HCT116 (cell line): Measurements from ENCODE around the gene EHF. TPM values are rescaled to one million over a fixed set of nuclear protein-coding genes. Genes with fewer than 3 reads are reported as not detected.

Experiments used
- ATAC-seq: fragments of 200-7000 bp; cut with Tn5 transposase; 2 replicates; pipeline ENCODE4 v1.9.1; 2020; ENCODE audit warnings: mild to moderate bottlenecking, moderate library complexity
- BruUV-seq: library from RNA; stranded (reverse); fragments of 400-500 nt; replicated peaks from 2 replicates; lab custom pipeline; 2021; lab: Mats Ljungman, UMichigan
- CTCF ChIA-PET: fragments of 300-600 bp; sonication (Branson Sonifier 250); formaldehyde crosslinking; loops from one replicate; lab custom pipeline; 2021; ENCODE audit warnings: antibody characterized with exemption; lab: Charles Lee
- POLR2A ChIA-PET: fragments of 300-600, 350-600 bp; sonication (Branson Sonifier 250); formaldehyde crosslinking; loops from one replicate; lab custom pipeline; 2021; ENCODE audit warnings: antibody characterized with exemption; lab: Charles Lee
- RAD21 ChIA-PET, 2 experiments: fragments of 300-600 bp; sonication (Branson Sonifier 250); formaldehyde crosslinking; loops; one replicate each; lab custom pipeline; 2023; ENCODE audit warnings: low total read pairs in 2 of 2; ENCODE audit not compliant: uncharacterized antibody in 2 of 2, unreplicated experiment in 2 of 2, low non-redundant PET in 1 of 2; lab: Charles Lee
- DNase-seq: peaks from one replicate; pipeline ENCODE4 v3.0.0-alpha.2; 2010; ENCODE audit warnings: low read depth, low spot score
- H2AFZ ChIP-seq: fragments of 200-600 bp; shearing (Covaris generic), sonication (generic); 2 replicates; pipeline ENCODE4 v1.6.1; 2017; ENCODE audit warnings: low read depth, mixed run types, mixed read lengths, antibody characterized with exemption, low read length; ENCODE audit not compliant: poor library complexity, severe bottlenecking
- H3K27ac ChIP-seq: 2 replicates; pipeline ENCODE4 v1.5.1; 2012; ENCODE audit warnings: low read depth, low read length
- H3K27me3 ChIP-seq: fragments of 200-600 bp; sonication (generic); 2 replicates; pipeline ENCODE4 v1.6.1; 2016; ENCODE audit warnings: mixed run types, low read length, mixed read lengths; ENCODE audit not compliant: insufficient read depth
- H3K36me3 ChIP-seq, 2 experiments: fragments of 200-500 bp in 1 of 2; fragments of 200-600 bp in 1 of 2; sonication (Bioruptor generic) in 1 of 2; sonication (generic) in 1 of 2; 2 replicates each; pipeline versions ENCODE4 v1.5.1 to v1.6.1; 2014 to 2016; ENCODE audit warnings: low read length in 2 of 2, inconsistent platforms in 1 of 2, mixed read lengths in 1 of 2, mixed run types in 1 of 2; ENCODE audit not compliant: insufficient read depth in 2 of 2, control insufficient read depth in 1 of 2
- H3K4me1 ChIP-seq, 2 experiments: fragments of 200-600 bp in 1 of 2; sonication (generic) in 1 of 2; 2 replicates each; pipeline versions ENCODE4 v1.5.1 to v1.6.1; 2012 to 2017; ENCODE audit warnings: low read length in 2 of 2, inconsistent platforms in 1 of 2, mild to moderate bottlenecking in 1 of 2, mixed read lengths in 1 of 2, mixed run types in 1 of 2, moderate library complexity in 1 of 2; ENCODE audit not compliant: insufficient read depth in 2 of 2, control insufficient read depth in 1 of 2
- H3K4me2 ChIP-seq: fragments of 200-600 bp; sonication (generic); 2 replicates; pipeline ENCODE4 v1.6.1; 2017; ENCODE audit warnings: mixed run types, low read length, mixed read lengths
- H3K4me3 ChIP-seq, 2 experiments: fragments of 200-600 bp in 1 of 2; sonication (generic) in 1 of 2; replicated peaks in 1 of 2; 2 replicates each; pipeline ENCODE4 v1.5.1; 2011 to 2016; ENCODE audit warnings: low read length in 2 of 2, control low read depth in 1 of 2, low read depth in 1 of 2, mild to moderate bottlenecking in 1 of 2, mixed read lengths in 1 of 2, mixed run types in 1 of 2
- H3K79me2 ChIP-seq: fragments of 200-600 bp; sonication (generic); 2 replicates; pipeline ENCODE4 v1.6.1; 2017; ENCODE audit warnings: mild to moderate bottlenecking, mixed run types, low read length, moderate library complexity, mixed read lengths; ENCODE audit not compliant: insufficient read depth
- H3K9ac ChIP-seq: fragments of 200-600 bp; sonication (generic); 2 replicates; pipeline ENCODE4 v1.6.1; 2016; ENCODE audit warnings: low read length, mixed read lengths
- H3K9me2 ChIP-seq: fragments of 200-600 bp; sonication (generic), shearing (Covaris generic); 2 replicates; pipeline ENCODE4 v1.6.1; 2017; ENCODE audit warnings: mixed run types, mild to moderate bottlenecking, moderate library complexity; ENCODE audit not compliant: insufficient read depth
- H3K9me3 ChIP-seq, 2 experiments: fragments of 200-500 bp in 1 of 2; fragments of 200-600 bp in 1 of 2; sonication (Bioruptor generic) in 1 of 2; sonication (generic) in 1 of 2; 2 replicates each; pipeline ENCODE4 v1.6.1; 2014 to 2017; ENCODE audit warnings: low read length in 2 of 2, mixed read lengths in 2 of 2, inconsistent platforms in 1 of 2, low read depth in 1 of 2, mild to moderate bottlenecking in 1 of 2, mixed run types in 1 of 2, moderate library complexity in 1 of 2; ENCODE audit not compliant: control insufficient read depth in 1 of 2, insufficient read depth in 1 of 2
- H4K20me1 ChIP-seq: fragments of 200-600 bp; sonication (generic), shearing (Covaris generic); 2 replicates; pipeline ENCODE4 v1.6.1; 2017; ENCODE audit warnings: mixed run types, mild to moderate bottlenecking, moderate library complexity; ENCODE audit not compliant: insufficient read depth
- ATF3 ChIP-seq: IDR thresholded peaks from 2 replicates; pipeline ENCODE4 v1.6.1; 2012
- CEBPB ChIP-seq: IDR thresholded peaks from 2 replicates; pipeline ENCODE4 v1.6.1; 2012; ENCODE audit warnings: low read depth
- ELF1 ChIP-seq: IDR thresholded peaks from 2 replicates; pipeline ENCODE4 v1.6.1; 2012; ENCODE audit warnings: low read depth, borderline replicate concordance
- EZH2phosphoT487 ChIP-seq: fragments of 200-600 bp; IDR thresholded peaks from 2 replicates; pipeline ENCODE4 v1.6.1; 2018; ENCODE audit warnings: antibody characterized with exemption, borderline replicate concordance
- MAX ChIP-seq: IDR thresholded peaks from 2 replicates; pipeline ENCODE4 v1.6.1; 2012
- POLR2AphosphoS5 ChIP-seq: IDR thresholded peaks from 2 replicates; pipeline ENCODE4 v1.6.1; 2011; ENCODE audit warnings: mild to moderate bottlenecking, low read depth, low read length, moderate library complexity
- RAD21 ChIP-seq: IDR thresholded peaks from 2 replicates; pipeline ENCODE4 v1.6.1; 2012; ENCODE audit warnings: low read depth, mild to moderate bottlenecking
- REST ChIP-seq: IDR thresholded peaks from 2 replicates; pipeline ENCODE4 v1.6.1; 2012; ENCODE audit warnings: low read depth
- SRF ChIP-seq: IDR thresholded peaks from 2 replicates; pipeline ENCODE4 v1.6.1; 2012; ENCODE audit warnings: low read depth
- ZBTB33 ChIP-seq: IDR thresholded peaks from 2 replicates; pipeline ENCODE4 v1.6.1; 2011; ENCODE audit warnings: mild to moderate bottlenecking, low read length, moderate library complexity; ENCODE audit not compliant: insufficient replicate concordance; ENCODE audit errors: extremely low read depth
- intact Hi-C: fragments of 100-400 bp; cut with micrococcal nuclease; formaldehyde crosslinking; loops from 2 replicates; pipeline ENCODE4 v1.10.0; 2022
- total RNA-seq: library from RNA; stranded (reverse); gene quantifications from one replicate; pipeline ENCODE4 v1.2.1, GENCODE V29; 2021; ENCODE audit not compliant: unreplicated experiment

Gene EHF
- total RNA-seq, 1 experiment from 2014 or later, result 51.5 TPM

- ATAC-seq (no peak), DNase-seq (no peak)
- no peak for TF ChIP-seq SRF
- no peak for TF ChIP-seq EZH2phosphoT487
- TF ChIP-seq MAX, result no peak
- no peak for TF ChIP-seq REST
- TF ChIP-seq ZBTB33, result no peak
- no peak for TF ChIP-seq ATF3
- TF ChIP-seq ELF1, result no peak
- no peak for TF ChIP-seq POLR2AphosphoS5
- no peak for TF ChIP-seq RAD21
- TF ChIP-seq CEBPB, result no peak
- Histone ChIP-seq H3K36me3 (no peaks in the 10 kb centered on the region), H4K20me1 (no peaks in the 10 kb centered on the region), H3K4me3 (no peak overlapping the region), H3K79me2 (no peaks in the 10 kb centered on the region), H3K9ac (no peak overlapping the region), H3K4me1 (peaks cover 0 to 40% of the 10 kb centered on the region in 2 experiments; a peak in 1 of 4 replicates), H3K27ac (no peak overlapping the region), H3K4me2 (no peak overlapping the region), H2AFZ (no peak overlapping the region), H3K9me3 (no peaks in the 10 kb centered on the region), H3K9me2 (no peaks in the 10 kb centered on the region), H3K27me3 (no peaks in the 10 kb centered on the region)
- CTCF ChIA-PET, result no interaction called here
- RAD21 ChIA-PET, result no interaction called here
- no TSS peak for BruUV-seq
- POLR2A ChIA-PET, result interaction anchor here (0.8 kb wide), 1 partner anchor 15 kb away, joined by 3 read pairs; no protein-coding TSS in a partner anchor
- intact Hi-C loops, result no loop called here
Observed at GRCh38 chr11:34616086-34616485, 4.8 kb upstream of the EHF start.
